Measurements from ENCODE around the gene PEPD. TPM values are rescaled to one million over a fixed set of nuclear protein-coding genes. Genes with fewer than 3 reads are reported as not detected.
"Not testable (repeated sequence)": the region's sequence is repeated elsewhere in the genome, so short reads cannot be mapped to it uniquely, and the experiment has no call there.

PEPD gene
- total RNA-seq, 1 experiment from 2014 or later, result 180 TPM

- DNase-seq (ENCODE audit: low spot score), result no peak
- in situ Hi-C loops (cut with HindIII; ENCODE audit: low sequenced_read_pairs), result no loop called here
Measured at GRCh38 chr19:33501693-33502356, 19.8 kb downstream of the PEPD start.

- no peak for DNase-seq (ENCODE audit: low spot score)
- in situ Hi-C loops (cut with HindIII; ENCODE audit: low sequenced_read_pairs), result no loop called here
Measured at GRCh38 chr19:33500991-33501390, 20.6 kb downstream of the PEPD start.

- in situ Hi-C loops (cut with HindIII; ENCODE audit: low sequenced_read_pairs), result no loop called here
- DNase-seq (ENCODE audit: low spot score), result no peak
Measured at GRCh38 chr19:33500586-33500985, 21.0 kb downstream of the PEPD start.

GRCh38 chr19:33499671-33500506, 21.7 kb downstream of the PEPD start:
- no peak for DNase-seq (ENCODE audit: low spot score)
- in situ Hi-C loops (cut with HindIII; ENCODE audit: low sequenced_read_pairs), result no loop called here

- in situ Hi-C loops (cut with HindIII; ENCODE audit: low sequenced_read_pairs), result no loop called here
- no peak for DNase-seq (ENCODE audit: low spot score)
Measured at GRCh38 chr19:33499248-33499647, 22.3 kb downstream of the PEPD start.

GRCh38 chr19:33498391-33499000, 23.1 kb downstream of the PEPD start:
- in situ Hi-C loops (cut with HindIII; ENCODE audit: low sequenced_read_pairs), result no loop called here
- DNase-seq (ENCODE audit: low spot score), result no peak

GRCh38 chr19:33497778-33498175, 23.8 kb downstream of the PEPD start:
- DNase-seq (ENCODE audit: low spot score), result no peak
- in situ Hi-C loops (cut with HindIII; ENCODE audit: low sequenced_read_pairs), result no loop called here

- DNase-seq (ENCODE audit: low spot score), result no peak
- in situ Hi-C loops (cut with HindIII; ENCODE audit: low sequenced_read_pairs), result no loop called here
Measured at GRCh38 chr19:33497131-33497777, 24.3 kb downstream of the PEPD start.

GRCh38 chr19:33496038-33496895, 25.3 kb downstream of the PEPD start:
- no peak for DNase-seq (ENCODE audit: low spot score)
- in situ Hi-C loops (cut with HindIII; ENCODE audit: low sequenced_read_pairs), result no loop called here

GRCh38 chr19:33493401-33494275, 28.0 kb downstream of the PEPD start:
- DNase-seq (ENCODE audit: low spot score), result no peak
- in situ Hi-C loops (cut with HindIII; ENCODE audit: low sequenced_read_pairs), result no loop called here

GRCh38 chr19:33492951-33493350, 28.6 kb downstream of the PEPD start:
- in situ Hi-C loops (cut with HindIII; ENCODE audit: low sequenced_read_pairs), result no loop called here
- no peak for DNase-seq (ENCODE audit: low spot score)

GRCh38 chr19:33492090-33492489, 29.5 kb downstream of the PEPD start:
- in situ Hi-C loops (cut with HindIII; ENCODE audit: low sequenced_read_pairs), result no loop called here
- DNase-seq (ENCODE audit: low spot score), result no peak

GRCh38 chr19:33490596-33490995, 31.0 kb downstream of the PEPD start:
- DNase-seq (ENCODE audit: low spot score); in situ Hi-C loops (cut with HindIII; ENCODE audit: low sequenced_read_pairs): not testable (repeated sequence)

GRCh38 chr19:33490041-33490451, 31.5 kb downstream of the PEPD start:
- no peak for DNase-seq (ENCODE audit: low spot score)
- in situ Hi-C loops (cut with HindIII; ENCODE audit: low sequenced_read_pairs), result no loop called here

GRCh38 chr19:33488826-33489225, 32.8 kb downstream of the PEPD start:
- DNase-seq (ENCODE audit: low spot score), result no peak
- in situ Hi-C loops (cut with HindIII; ENCODE audit: low sequenced_read_pairs), result no loop called here

- DNase-seq (ENCODE audit: low spot score), result no peak
- in situ Hi-C loops (cut with HindIII; ENCODE audit: low sequenced_read_pairs), result no loop called here
Measured at GRCh38 chr19:33487901-33488800, 33.4 kb downstream of the PEPD start.
